Gastroesophageal sphincter (tissue), 3 donors: ENCODE measurements around the gene AKR1B15.

ENCODE experiments used
- CTCF ChIP-seq, 4 experiments: fragments of 200-600 bp in 2 of 4; fragments of 450-650 bp in 2 of 4; sonication (generic) in 1 of 4; IDR thresholded peaks; one replicate each; pipeline ENCODE4 v1.5.1; 2017 to 2019; ENCODE audit warnings: antibody characterized with exemption in 4 of 4, mild to moderate bottlenecking in 2 of 4, moderate library complexity in 2 of 4
- POLR2A ChIP-seq, 2 donors: fragments of 450-650 bp; IDR thresholded peaks; one replicate each; pipeline ENCODE4 v1.6.1; 2017; ENCODE audit warnings: antibody characterized with exemption in 2 of 2, mild to moderate bottlenecking in 2 of 2, moderate library complexity in 1 of 2

- TF ChIP-seq POLR2A (IDR thresholded peaks at IDR 0.05) (no peak), CTCF (IDR thresholded peaks at IDR 0.05) (no peak)
These were observed 16.0 kb upstream of the AKR1B15 start for GRCh38 chr7:134532954-134533218.
